PC-9 (cell line): ENCODE results near the gene KDM4B. TPM values are rescaled to one million over a fixed set of nuclear protein-coding genes. Genes with fewer than 3 reads are reported as not detected.

Experiments used
- BruUV-seq: library from RNA; stranded (reverse); fragments of 400-500 nt; replicated peaks from 2 replicates; lab custom pipeline; 2021; lab: Mats Ljungman, UMichigan
- CTCF ChIA-PET: fragments of 300-600 bp; sonication (Branson Sonifier 250); formaldehyde crosslinking; loops from one replicate; lab custom pipeline; 2022; ENCODE audit warnings: antibody characterized with exemption; lab: Charles Lee
- POLR2A ChIA-PET: fragments of 300-600 bp; sonication (Branson Sonifier 250); formaldehyde crosslinking; loops from one replicate; lab custom pipeline; 2022; ENCODE audit warnings: antibody characterized with exemption; ENCODE audit not compliant: unreplicated experiment; lab: Charles Lee
- DNase-seq, 2 experiments: peaks; one replicate each; pipeline versions ENCODE4 v3.0.0 to v3.0.0-alpha.2; 2015 to 2022; ENCODE audit warnings: mixed read lengths in 1 of 2
- H2AFZ ChIP-seq: fragments of 200-600 bp; sonication (generic); 2 replicates; pipeline ENCODE4 v1.8.1; 2017; ENCODE audit warnings: antibody characterized with exemption
- H3F3A ChIP-seq: fragments of 200-600 bp; sonication (generic); 2 replicates; pipeline ENCODE4 v1.8.1; 2017; ENCODE audit warnings: antibody characterized with exemption, mild to moderate bottlenecking, low read depth; ENCODE audit not compliant: insufficient read depth
- H3K27ac ChIP-seq: fragments of 200-600 bp; sonication (generic); 2 replicates; pipeline ENCODE4 v1.6.1; 2016; ENCODE audit warnings: mixed run types
- H3K27me3 ChIP-seq: fragments of 200-600 bp; sonication (generic); 2 replicates; pipeline ENCODE4 v1.6.1; 2016; ENCODE audit warnings: low read depth, mixed run types; ENCODE audit not compliant: insufficient read depth
- H3K36me3 ChIP-seq: fragments of 200-600 bp; sonication (generic); 2 replicates; pipeline ENCODE4 v1.6.1; 2016; ENCODE audit warnings: low read depth, mixed run types
- H3K4me1 ChIP-seq: fragments of 200-600 bp; sonication (generic); replicated peaks from 2 replicates; pipeline ENCODE4 v1.6.1; 2016; ENCODE audit warnings: mixed run types; ENCODE audit not compliant: insufficient read depth
- H3K4me2 ChIP-seq: fragments of 200-600 bp; sonication (generic); 2 replicates; pipeline ENCODE4 v1.6.1; 2017; ENCODE audit warnings: mixed run types
- H3K4me3 ChIP-seq: fragments of 200-600 bp; sonication (generic); 2 replicates; pipeline ENCODE4 v1.6.1; 2016; ENCODE audit warnings: mixed run types
- H3K79me2 ChIP-seq: fragments of 200-600 bp; sonication (generic); 2 replicates; pipeline ENCODE4 v1.6.1; 2017; ENCODE audit warnings: low read depth, mixed run types
- H3K9me2 ChIP-seq: fragments of 200-600 bp; sonication (generic); 2 replicates; pipeline ENCODE4 v1.8.1; 2017; ENCODE audit warnings: mild to moderate bottlenecking; ENCODE audit not compliant: insufficient read depth
- H3K9me3 ChIP-seq: fragments of 200-600 bp; sonication (generic); 2 replicates; pipeline ENCODE4 v1.8.1; 2016; ENCODE audit warnings: low read depth; ENCODE audit not compliant: insufficient read depth
- H4K20me1 ChIP-seq: fragments of 200-600 bp; sonication (generic); 2 replicates; pipeline ENCODE4 v1.8.1; 2017; ENCODE audit not compliant: insufficient read depth
- EZH2 ChIP-seq: fragments of 200-600 bp; sonication (generic); IDR thresholded peaks from 2 replicates; pipeline ENCODE4 v1.8.0; 2017; ENCODE audit warnings: antibody characterized with exemption, low read depth
- intact Hi-C: fragments of 100-400 bp; cut with micrococcal nuclease; formaldehyde crosslinking; loops from one replicate; pipeline ENCODE4 v1.10.0; 2022; ENCODE audit not compliant: unreplicated experiment
- total RNA-seq: library from RNA; stranded (reverse); gene quantifications from 2 replicates; pipeline ENCODE4 v1.2.3, GENCODE V29; 2021
- TF ChIP-seq, protein P1 (sequence below): fragments of 200-600 bp; sonication (generic); conservative IDR thresholded peaks from 2 replicates; pipeline ENCODE4 v1.6.1; 2017; ENCODE audit warnings: mixed run types, antibody characterized with exemption, mild to moderate bottlenecking, moderate library complexity

KDM4B gene
- total RNA-seq, 1 experiment from 2014 or later: 19.5 TPM

DNA sequence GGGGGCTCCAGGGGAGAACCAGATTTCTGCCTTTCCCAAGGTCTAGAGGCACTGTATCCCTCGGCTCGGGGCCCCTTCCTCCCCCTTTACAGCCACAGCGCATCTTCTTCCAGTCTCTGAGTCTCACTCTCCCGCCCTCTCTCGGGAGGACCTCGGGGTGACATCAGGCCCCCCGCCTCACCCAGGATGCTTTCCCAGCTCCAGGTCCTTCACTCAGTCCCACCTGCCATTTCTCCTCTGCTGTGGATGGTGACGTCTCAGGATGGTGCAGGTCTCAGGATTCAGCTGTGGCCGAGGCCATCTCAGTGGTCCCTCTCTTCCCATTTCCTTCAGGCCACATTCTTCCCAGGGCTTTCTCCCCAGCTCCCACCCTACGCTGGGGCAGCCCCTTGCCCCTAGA, 13.6 kb upstream of the KDM4B start:
- DNase-seq: no peak
- H2AFZ ChIP-seq: no peak overlapping the region
- H3K27ac ChIP-seq: no peak overlapping the region
- BruUV-seq: no TSS peak
- H3F3A ChIP-seq: no peaks in the 10 kb centered on the region
- H3K9me2 ChIP-seq: no peaks in the 10 kb centered on the region
- H3K4me1 ChIP-seq: no peaks in the 10 kb centered on the region
- H3K36me3 ChIP-seq: no peaks in the 10 kb centered on the region
- intact Hi-C loops: no loop called here
- no peaks in the 10 kb centered on the region for H3K79me2 ChIP-seq
- TF ChIP-seq, protein P1, sequence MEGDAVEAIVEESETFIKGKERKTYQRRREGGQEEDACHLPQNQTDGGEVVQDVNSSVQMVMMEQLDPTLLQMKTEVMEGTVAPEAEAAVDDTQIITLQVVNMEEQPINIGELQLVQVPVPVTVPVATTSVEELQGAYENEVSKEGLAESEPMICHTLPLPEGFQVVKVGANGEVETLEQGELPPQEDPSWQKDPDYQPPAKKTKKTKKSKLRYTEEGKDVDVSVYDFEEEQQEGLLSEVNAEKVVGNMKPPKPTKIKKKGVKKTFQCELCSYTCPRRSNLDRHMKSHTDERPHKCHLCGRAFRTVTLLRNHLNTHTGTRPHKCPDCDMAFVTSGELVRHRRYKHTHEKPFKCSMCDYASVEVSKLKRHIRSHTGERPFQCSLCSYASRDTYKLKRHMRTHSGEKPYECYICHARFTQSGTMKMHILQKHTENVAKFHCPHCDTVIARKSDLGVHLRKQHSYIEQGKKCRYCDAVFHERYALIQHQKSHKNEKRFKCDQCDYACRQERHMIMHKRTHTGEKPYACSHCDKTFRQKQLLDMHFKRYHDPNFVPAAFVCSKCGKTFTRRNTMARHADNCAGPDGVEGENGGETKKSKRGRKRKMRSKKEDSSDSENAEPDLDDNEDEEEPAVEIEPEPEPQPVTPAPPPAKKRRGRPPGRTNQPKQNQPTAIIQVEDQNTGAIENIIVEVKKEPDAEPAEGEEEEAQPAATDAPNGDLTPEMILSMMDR: no peak
- no peak for TF ChIP-seq EZH2
- ChIA-PET CTCF (interaction anchor here (0.6 kb wide), 1 partner anchor 164 kb away, joined by 5 read pairs; the partner anchor contains the start of gene FEM1A), POLR2A (no interaction called here)
- no peak overlapping the region for H3K4me2 ChIP-seq
- no peaks in the 10 kb centered on the region for H3K9me3 ChIP-seq
- H3K27me3 ChIP-seq: no peaks in the 10 kb centered on the region
- no peak overlapping the region for H3K4me3 ChIP-seq
- H4K20me1 ChIP-seq: no peaks in the 10 kb centered on the region

DNA sequence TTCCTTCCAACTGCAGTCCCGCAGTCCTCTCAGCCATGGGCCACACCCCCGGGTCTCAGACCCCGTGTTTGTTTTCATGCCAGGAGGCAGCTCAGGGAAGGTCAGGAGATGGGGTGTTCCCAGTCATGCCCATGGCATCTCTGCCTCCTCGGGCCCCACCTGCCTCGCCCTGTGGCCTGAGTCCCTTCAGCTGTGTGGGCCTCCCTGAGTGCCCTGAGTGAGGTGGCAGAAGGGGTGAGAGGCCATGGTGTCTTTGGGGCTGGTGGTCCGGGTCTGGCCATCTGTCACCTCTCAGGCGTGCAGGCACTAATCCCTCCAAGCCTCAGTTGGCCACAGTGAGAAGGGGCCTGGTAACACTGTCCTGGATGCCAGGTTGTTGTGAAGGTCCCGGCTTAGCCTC, 10.9 kb upstream of the KDM4B start:
- BruUV-seq: no TSS peak
- intact Hi-C loops: no loop called here
- ChIA-PET POLR2A (interaction anchor here (0.5 kb wide), 1 partner anchor 17 kb away, joined by 10 read pairs; no protein-coding TSS in a partner anchor), CTCF (no interaction called here)
- Histone ChIP-seq H3K27me3 (no peaks in the 10 kb centered on the region), H3K4me1 (no peaks in the 10 kb centered on the region), H3F3A (no peaks in the 10 kb centered on the region), H2AFZ (no peak overlapping the region), H3K79me2 (no peaks in the 10 kb centered on the region), H4K20me1 (no peaks in the 10 kb centered on the region), H3K27ac (no peak overlapping the region), H3K36me3 (no peaks in the 10 kb centered on the region), H3K9me2 (no peaks in the 10 kb centered on the region), H3K9me3 (no peaks in the 10 kb centered on the region), H3K4me2 (no peak overlapping the region), H3K4me3 (no peak overlapping the region)
- DNase-seq: peak in 1 of 2 experiments; percentile 67
- TF ChIP-seq, protein P1: no peak
- no peak for TF ChIP-seq EZH2

DNA sequence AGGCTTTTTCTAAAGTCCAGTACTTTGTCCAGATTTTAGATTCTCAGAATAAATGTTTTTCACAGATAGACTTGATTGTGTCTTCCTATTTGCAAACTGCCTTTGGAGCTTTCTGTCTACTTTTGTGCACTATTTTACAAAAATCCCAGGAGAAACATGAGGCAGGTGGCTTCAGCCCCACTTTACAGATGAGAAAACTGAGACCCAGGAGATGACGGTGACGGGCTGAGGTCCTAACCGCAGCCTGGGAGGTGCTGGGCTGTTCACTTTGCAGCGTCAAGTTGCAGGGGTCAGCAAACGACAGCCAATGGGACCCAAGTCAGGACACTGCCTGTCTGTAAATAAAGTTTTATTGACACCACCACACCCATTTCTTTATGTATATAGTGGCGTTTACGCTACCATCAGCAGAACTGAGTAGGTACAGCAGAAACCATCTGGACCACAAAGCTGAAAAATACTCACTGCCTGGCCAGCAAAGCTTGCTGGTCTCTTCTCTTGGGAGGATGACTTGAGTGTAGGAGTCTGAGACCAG, 6.8 kb upstream of the KDM4B start:
- POLR2A ChIA-PET: no interaction called here
- CTCF ChIA-PET: no interaction called here
- H4K20me1 ChIP-seq: no peaks in the 10 kb centered on the region
- 0 out of 2 replicates have a peak, but pooled peaks cover under 1% of the 10 kb centered on the region for H3F3A ChIP-seq
- H3K4me2 ChIP-seq: no peak overlapping the region
- H2AFZ ChIP-seq: no peak overlapping the region
- TF ChIP-seq, protein P1: no peak
- TF ChIP-seq EZH2: no peak
- no peaks in the 10 kb centered on the region for H3K9me2 ChIP-seq
- DNase-seq: no peak
- no TSS peak for BruUV-seq
- H3K36me3 ChIP-seq: no peaks in the 10 kb centered on the region
- no peak overlapping the region for H3K4me3 ChIP-seq
- no peak overlapping the region for H3K27ac ChIP-seq
- no peaks in the 10 kb centered on the region for H3K27me3 ChIP-seq
- no peaks in the 10 kb centered on the region for H3K79me2 ChIP-seq
- intact Hi-C loops: no loop called here
- no peaks in the 10 kb centered on the region for H3K9me3 ChIP-seq
- H3K4me1 ChIP-seq: no peaks in the 10 kb centered on the region
